COR-L47 (cell line): Measurements from ENCODE around the gene ZNF479.
"Not testable (repeated sequence)": the region's sequence is repeated elsewhere in the genome, so short reads cannot be mapped to it uniquely, and the experiment has no call there.

Source experiments
- DNase-seq: peaks from one replicate; lab custom pipeline; 2025; lab: John Stamatoyannopoulos, UW

The ZNF479 gene

DNA sequence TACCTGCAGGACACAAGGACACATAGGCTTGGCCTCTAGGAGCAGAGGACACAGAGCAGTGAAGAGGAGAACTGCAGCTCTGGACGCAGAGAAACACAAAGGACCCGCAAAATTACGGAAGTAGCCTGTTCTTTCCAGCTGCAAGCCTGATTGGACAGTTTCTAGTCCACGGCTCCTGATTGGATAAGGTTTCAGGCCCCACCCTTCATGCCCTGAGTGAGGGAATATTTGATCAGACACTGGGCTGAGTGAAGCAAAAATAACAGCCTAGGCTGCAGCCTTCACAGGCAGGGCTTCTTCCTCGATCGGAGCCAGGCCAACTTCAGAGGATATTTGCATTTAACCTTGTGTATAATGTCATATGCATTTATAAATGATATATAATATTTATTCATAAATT lies at the start of gene ZNF479:
ZNF479 (minus strand) TSS at position 101 of the 400 bp plus-strand sequence. CDS start 112 bp downstream, outside the sequence.
- DNase-seq, result not testable (repeated sequence)

DNA sequence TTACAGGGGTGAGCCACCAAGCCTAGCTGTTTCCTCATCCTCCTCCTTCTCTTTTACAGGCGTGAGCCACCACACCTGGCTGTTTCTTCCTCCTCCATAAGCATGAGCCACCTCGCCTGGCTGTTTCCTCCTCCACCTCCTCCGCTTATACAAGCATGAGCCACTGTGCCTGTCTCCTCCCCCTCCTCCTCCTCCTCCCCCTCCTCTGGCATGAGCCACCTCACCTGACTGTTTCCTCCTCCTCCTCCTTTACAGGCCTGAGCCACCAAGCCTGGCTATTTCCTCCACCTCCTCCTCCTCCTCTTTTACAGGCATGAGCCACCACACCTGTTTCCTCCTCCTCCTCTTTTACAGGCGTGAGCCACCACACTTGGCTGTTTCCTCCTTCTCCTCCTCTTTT lies 49.8 kb upstream of the ZNF479 start:
- DNase-seq, result no peak

DNA sequence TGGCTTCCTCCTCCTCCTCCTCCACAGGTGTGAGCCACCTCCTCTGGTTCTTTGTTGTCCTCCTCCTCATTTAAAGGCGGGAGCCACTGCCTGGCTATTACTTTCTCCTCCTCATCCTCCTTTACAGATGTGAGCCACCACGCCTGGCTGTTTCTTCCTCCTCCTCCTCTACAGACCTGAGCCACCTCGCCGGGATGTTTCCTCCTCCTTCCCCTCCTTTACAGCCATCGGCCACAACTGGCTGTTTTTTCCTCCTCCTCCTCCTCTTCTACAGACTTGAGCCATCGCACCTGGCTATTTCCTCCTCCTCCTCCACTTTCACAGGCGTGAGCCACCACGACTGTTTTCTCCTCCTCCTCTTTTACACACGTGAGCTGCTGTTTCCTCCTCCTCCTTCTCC lies 49.0 kb upstream of the ZNF479 start:
- DNase-seq, result no peak

DNA sequence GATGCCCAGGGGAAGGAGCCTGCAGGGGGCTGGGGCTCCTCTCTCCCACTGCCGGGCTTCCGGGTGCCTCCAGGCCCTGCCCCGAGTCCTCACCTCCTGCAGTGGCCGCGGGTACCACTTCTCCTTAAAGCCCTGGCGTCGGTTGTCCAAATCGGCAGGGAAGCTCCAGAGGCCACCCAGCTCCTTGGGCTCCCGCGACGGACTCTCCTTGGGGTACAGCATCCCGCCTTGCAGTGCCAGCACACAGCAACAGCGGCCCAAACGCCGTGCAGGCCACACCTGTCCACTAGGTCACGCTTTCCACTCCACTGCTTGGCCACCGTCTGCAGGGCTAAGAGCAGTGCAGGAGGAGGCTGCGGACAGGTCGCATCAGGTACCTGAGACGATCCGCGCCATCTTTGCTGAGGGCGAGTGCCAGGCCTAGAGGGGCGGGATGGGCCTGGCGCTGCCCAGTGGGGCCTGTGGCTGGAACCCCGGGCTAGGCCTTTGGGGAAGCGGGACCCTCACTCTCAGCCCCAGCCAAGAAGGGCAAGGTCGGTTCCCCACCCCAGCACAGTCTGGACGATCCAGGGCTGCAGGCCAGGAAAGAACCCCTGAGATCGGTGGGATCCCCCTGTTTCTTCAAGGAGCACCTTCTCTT lies 47.7 kb upstream of the ZNF479 start:
- no peak for DNase-seq

DNA sequence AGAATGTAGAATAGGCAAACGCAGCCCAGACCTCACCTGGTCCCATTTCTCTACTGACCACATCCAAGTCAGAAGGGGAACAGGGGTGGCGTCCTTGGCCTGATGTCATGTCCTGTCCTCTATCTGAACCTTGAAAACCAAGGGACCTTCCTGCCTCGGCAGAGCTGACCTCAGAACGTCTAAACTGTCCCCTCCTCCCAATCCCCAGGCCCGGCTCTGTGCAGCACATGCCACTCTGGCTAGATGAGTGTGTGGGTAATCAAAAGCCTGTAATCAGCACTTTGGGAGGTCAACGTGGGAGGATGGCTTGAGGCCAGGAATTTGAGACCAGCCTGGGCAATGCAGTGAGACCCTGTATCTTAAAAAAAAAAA lies 46.5 kb upstream of the ZNF479 start:
- DNase-seq, result no peak

DNA sequence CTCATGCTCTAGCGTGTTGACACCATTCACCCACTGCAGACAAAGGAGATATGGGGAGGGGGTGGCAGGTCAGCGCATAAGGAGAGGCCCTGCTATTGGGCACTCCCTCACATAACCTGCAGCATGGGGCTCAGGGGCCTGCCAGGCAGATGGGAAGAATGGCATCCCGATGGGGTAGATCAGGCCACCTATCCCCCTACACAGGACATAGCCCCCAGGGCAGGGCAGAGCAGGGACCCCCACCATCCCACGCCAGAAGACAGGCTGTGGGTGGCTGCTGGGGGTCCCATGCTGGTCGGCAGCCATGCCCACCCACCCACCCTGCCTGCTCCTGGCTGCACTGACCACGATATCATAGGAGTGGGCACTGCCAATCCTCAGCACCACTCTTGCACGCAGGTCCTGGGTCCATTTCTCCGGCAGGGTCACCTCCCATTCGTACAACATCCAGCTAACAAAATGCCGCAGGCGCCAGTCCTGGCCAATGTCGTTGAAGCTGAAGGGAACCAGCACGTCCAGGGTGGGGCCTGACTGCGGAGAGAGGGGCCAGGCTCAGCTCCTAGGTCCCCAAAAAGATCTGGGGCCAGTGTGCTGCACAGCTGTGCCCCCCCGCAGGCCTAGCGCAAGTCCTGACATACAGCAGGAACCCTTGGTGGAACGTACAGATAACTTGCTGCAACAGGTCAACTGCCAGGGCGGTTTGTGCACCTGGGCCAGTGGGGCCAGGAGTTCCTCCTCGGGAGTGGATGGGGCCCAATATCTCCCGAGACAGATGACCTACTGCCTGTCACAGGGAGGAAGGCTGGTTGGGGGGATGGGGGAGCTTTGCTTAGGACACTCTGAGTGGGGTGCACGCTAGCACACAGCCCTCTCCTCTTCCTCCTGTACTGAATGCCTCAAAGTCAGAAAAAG lies 45.9 kb upstream of the ZNF479 start:
- no peak for DNase-seq

DNA sequence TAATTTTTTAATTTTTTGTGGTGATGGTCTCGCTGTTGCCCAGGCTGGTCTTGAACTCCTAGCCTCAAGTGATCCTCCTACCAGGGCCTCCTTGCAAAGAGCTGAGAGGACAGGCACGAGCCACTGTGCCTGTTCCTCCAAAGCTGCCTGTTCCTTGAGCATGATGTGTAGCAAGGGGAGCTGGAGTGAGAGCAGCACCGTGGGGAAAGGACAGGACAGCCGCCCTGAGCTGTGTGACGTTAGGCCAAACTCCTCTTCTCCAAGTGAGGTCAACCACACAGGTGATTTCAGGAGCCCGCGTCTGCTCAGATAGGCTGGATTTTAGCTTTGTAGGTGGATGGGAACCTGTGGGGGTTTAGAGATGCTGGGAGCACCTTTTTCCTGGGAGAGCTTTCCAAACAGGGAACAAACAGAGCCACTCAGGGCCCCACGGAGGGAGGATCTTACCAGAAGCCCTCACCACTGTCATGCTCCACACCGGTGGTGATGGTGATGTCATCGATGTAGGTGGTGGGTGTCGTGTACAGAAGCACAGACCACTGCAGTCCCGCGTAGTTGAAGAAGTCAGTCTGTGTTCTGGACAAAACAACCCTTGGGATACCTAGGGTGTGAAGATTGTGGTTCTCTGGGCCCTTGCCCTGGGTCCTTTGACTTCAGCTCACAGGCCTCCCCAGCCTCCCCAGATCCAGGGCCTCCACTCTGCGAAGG lies 44.8 kb upstream of the ZNF479 start:
- DNase-seq, result no peak

DNA sequence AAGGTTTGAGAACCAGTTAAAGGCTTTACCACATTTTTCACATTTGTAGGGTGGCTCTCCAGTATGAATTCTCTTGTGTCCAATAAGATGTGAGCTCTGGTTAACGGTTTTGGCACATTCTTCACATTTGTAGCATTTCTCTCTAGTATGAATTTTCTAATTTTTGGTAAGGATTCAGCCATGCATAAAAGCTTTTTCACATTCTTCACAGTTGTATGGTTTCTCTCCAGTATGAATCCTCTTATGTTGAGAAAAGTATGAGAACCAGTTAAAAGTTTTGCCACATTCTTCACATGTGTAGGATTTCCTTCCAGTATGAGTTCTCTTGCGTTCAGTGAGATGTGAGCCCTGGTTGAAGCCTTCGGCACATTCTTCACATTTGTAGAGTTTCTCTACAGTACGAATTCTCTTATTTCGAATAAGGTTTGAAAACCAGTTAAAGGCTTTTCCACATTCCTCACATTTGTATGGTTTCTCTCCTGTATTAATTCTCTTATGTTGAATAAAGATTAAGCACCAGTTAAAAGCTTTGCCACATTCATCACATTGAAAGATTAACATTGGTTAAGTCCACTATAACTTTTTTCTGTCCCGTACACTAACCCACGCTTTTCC lies 33.2 kb upstream of the ZNF479 start:
- DNase-seq, result no peak

DNA sequence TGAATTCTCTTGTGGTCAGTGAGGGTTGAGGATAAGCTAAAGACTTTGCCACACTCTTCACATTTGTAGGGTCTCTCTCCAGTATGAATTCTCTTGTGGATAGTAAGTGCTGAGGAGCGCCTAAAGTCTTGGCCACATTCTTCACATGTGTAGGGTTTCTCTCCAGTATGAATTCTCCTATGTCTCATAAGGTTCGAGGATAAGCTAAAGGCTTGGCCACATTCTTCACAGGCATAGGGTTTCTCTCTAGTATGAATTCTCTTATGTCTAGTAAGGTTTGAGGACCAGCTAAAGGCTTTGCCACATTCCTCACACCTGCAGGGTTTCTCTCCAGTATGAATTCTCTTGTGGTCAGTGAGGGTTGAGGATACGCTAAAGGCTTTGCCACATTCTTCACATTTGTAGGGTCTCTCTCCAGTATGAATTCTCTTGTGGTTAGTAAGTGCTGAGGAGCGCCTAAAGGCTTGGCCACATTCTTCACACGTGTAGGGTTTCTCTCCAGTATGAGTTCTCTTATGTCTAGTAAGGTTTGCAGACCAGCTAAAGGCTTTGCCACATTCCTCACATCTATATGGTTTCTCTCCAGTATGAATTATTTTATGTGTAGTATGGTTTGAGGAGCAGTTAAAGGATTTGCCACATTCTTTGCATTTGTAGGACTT lies 12.0 kb downstream of the ZNF479 start:
- not testable (repeated sequence) for DNase-seq
